Lower leg skin (tissue), 3 donors: ENCODE data around the gene MTRFR.

ENCODE experiments used
- CTCF ChIP-seq, 3 donors: fragments of 450-650 bp; IDR thresholded peaks; one replicate each; pipeline ENCODE4 v1.5.1; 2016; ENCODE audit warnings: antibody characterized with exemption in 3 of 3, mild to moderate bottlenecking in 3 of 3, moderate library complexity in 2 of 3
- POLR2A ChIP-seq, 2 donors: fragments of 450-650 bp; IDR thresholded peaks; one replicate each; pipeline ENCODE4 v1.6.1; 2016 to 2017; ENCODE audit warnings: antibody characterized with exemption in 2 of 2, mild to moderate bottlenecking in 1 of 2, moderate library complexity in 1 of 2

- TF ChIP-seq CTCF (IDR thresholded peaks at IDR 0.05) (no peak), POLR2A (IDR thresholded peaks at IDR 0.05) (no peak)
Measured at GRCh38 chr12:123306200-123306599, 73.0 kb downstream of the MTRFR start.
